IMR-90 (cell line): ENCODE results near the gene SLC9A3. TPM values are rescaled to one million over a fixed set of nuclear protein-coding genes. Genes with fewer than 3 reads are reported as not detected.

ENCODE experiments used
- ATAC-seq: fragments of 200-7000 bp; cut with Tn5 transposase; 2 replicates; pipeline ENCODE4 v1.9.1; 2020; ENCODE audit warnings: low read depth, mild to moderate bottlenecking, moderate library complexity
- BruUV-seq: library from RNA; stranded (reverse); fragments of 400-500 nt; replicated peaks from 2 replicates; lab custom pipeline; 2021; lab: Mats Ljungman, UMichigan
- CTCF ChIA-PET: fragments of 300-600 bp; formaldehyde crosslinking; extraction: SDS; loops from one replicate; lab custom pipeline; 2021; ENCODE audit warnings: antibody characterized with exemption; lab: Yijun Ruan, JAX
- POLR2A ChIA-PET: fragments of 300-600 bp; sonication (Branson Sonifier 250); formaldehyde crosslinking; loops from one replicate; lab custom pipeline; 2022; ENCODE audit warnings: antibody characterized with exemption; ENCODE audit not compliant: unreplicated experiment; lab: Charles Lee
- DNase-seq: peaks from one replicate; pipeline ENCODE4 v3.0.0; 2013
- H2AFZ ChIP-seq: replicated peaks from 2 replicates; pipeline ENCODE3; 2013; ENCODE audit warnings: low read length, mild to moderate bottlenecking; ENCODE audit not compliant: poor library complexity
- H2AK5ac ChIP-seq: 2 replicates; pipeline ENCODE4 v1.6.1; 2013; ENCODE audit warnings: low read depth, low read length, inconsistent platforms
- H2AK9ac ChIP-seq: replicated peaks from 2 replicates; pipeline ENCODE3; 2013; ENCODE audit warnings: mild to moderate bottlenecking, low read depth, low read length, moderate library complexity; ENCODE audit not compliant: poor library complexity
- H2BK120ac ChIP-seq: 2 replicates; pipeline ENCODE4 v1.6.1; 2013; ENCODE audit warnings: low read depth, low read length, inconsistent platforms
- H2BK15ac ChIP-seq: 3 replicates; pipeline ENCODE4 v1.6.1; 2013; ENCODE audit warnings: low read depth, low read length, inconsistent platforms
- H2BK20ac ChIP-seq: 2 replicates; pipeline ENCODE4 v1.6.1; 2013; ENCODE audit warnings: low read depth, mild to moderate bottlenecking, inconsistent platforms, low read length, moderate library complexity
- H2BK5ac ChIP-seq: 2 replicates; pipeline ENCODE4 v1.6.1; 2013; ENCODE audit warnings: mild to moderate bottlenecking, low read depth, low read length, inconsistent platforms; ENCODE audit not compliant: poor library complexity, severe bottlenecking
- H3K14ac ChIP-seq: replicated peaks from 2 replicates; pipeline ENCODE4 v1.6.1; 2013; ENCODE audit warnings: low read depth, low read length, inconsistent platforms
- H3K18ac ChIP-seq: 2 replicates; pipeline ENCODE4 v1.6.1; 2013; ENCODE audit warnings: low read depth, low read length, control low read depth
- H3K23ac ChIP-seq: 2 replicates; pipeline ENCODE4 v1.6.1; 2013; ENCODE audit warnings: low read depth, low read length, inconsistent platforms
- H3K27ac ChIP-seq: 2 replicates; pipeline ENCODE4 v1.5.1; 2013; ENCODE audit warnings: mild to moderate bottlenecking, control low read depth, low read length; ENCODE audit not compliant: insufficient read depth
- H3K27me3 ChIP-seq: 2 replicates; pipeline ENCODE4 v1.6.1; 2013; ENCODE audit warnings: low read length; ENCODE audit not compliant: control insufficient read depth, insufficient read depth
- H3K36me3 ChIP-seq: 2 replicates; pipeline ENCODE4 v1.6.1; 2013; ENCODE audit warnings: low read length, mixed read lengths; ENCODE audit not compliant: control insufficient read depth, insufficient read depth
- H3K4ac ChIP-seq: 2 replicates; pipeline ENCODE4 v1.6.1; 2013; ENCODE audit warnings: low read depth, low read length, inconsistent platforms
- H3K4me1 ChIP-seq: 2 replicates; pipeline ENCODE4 v1.6.1; 2013; ENCODE audit warnings: low read length, mixed read lengths; ENCODE audit not compliant: control insufficient read depth, insufficient read depth
- H3K4me2 ChIP-seq: 2 replicates; pipeline ENCODE4 v1.6.1; 2013; ENCODE audit warnings: low read depth, mild to moderate bottlenecking, control low read depth, low read length, moderate library complexity
- H3K4me3 ChIP-seq: 2 replicates; pipeline ENCODE4 v1.5.1; 2013; ENCODE audit warnings: low read depth, mild to moderate bottlenecking, control low read depth, low read length, moderate library complexity; ENCODE audit not compliant: insufficient read depth
- H3K56ac ChIP-seq: 2 replicates; pipeline ENCODE4 v1.6.1; 2013; ENCODE audit warnings: low read length, inconsistent platforms; ENCODE audit not compliant: insufficient read depth; ENCODE audit errors: extremely low read depth
- H3K79me1 ChIP-seq, 2 experiments: 2 replicates each; pipeline ENCODE4 v1.6.1; 2013; ENCODE audit warnings: low read length in 2 of 2, inconsistent platforms in 1 of 2, low read depth in 1 of 2
- H3K9ac ChIP-seq: 2 replicates; pipeline ENCODE4 v1.6.1; 2013; ENCODE audit warnings: low read depth, low read length, control low read depth
- H3K9me1 ChIP-seq: 2 replicates; pipeline ENCODE4 v1.6.1; 2013; ENCODE audit warnings: low read length, inconsistent platforms; ENCODE audit not compliant: insufficient read depth
- H3K9me3 ChIP-seq: 2 replicates; pipeline ENCODE4 v1.6.1; 2013; ENCODE audit warnings: low read length; ENCODE audit not compliant: control insufficient read depth, insufficient read depth
- H4K20me1 ChIP-seq: 2 replicates; pipeline ENCODE4 v1.6.1; 2013; ENCODE audit warnings: low read length, inconsistent platforms; ENCODE audit not compliant: insufficient read depth
- H4K5ac ChIP-seq: 2 replicates; pipeline ENCODE4 v1.6.1; 2013; ENCODE audit warnings: mild to moderate bottlenecking, low read depth, low read length, control low read depth
- H4K8ac ChIP-seq, 2 experiments: 2 replicates each; pipeline ENCODE4 v1.6.1; 2013; ENCODE audit warnings: low read depth in 2 of 2, low read length in 2 of 2, control low read depth in 1 of 2, inconsistent platforms in 1 of 2
- H4K91ac ChIP-seq: 2 replicates; pipeline ENCODE4 v1.6.1; 2013; ENCODE audit warnings: low read depth, low read length, inconsistent platforms; ENCODE audit not compliant: insufficient read depth
- BHLHE40 ChIP-seq: fragments of 150-350 bp; IDR thresholded peaks from 2 replicates; pipeline ENCODE4 v1.6.1; 2016; ENCODE audit warnings: mild to moderate bottlenecking, low read depth, low read length
- CEBPB ChIP-seq: IDR thresholded peaks from 2 replicates; pipeline ENCODE4 v1.6.1; 2012; ENCODE audit warnings: low read depth, low read length, improper control_type of control experiment
- CHD1 ChIP-seq: IDR thresholded peaks from 2 replicates; pipeline ENCODE4 v1.6.1; 2012; ENCODE audit warnings: low read depth, low read length, improper control_type of control experiment
- ELK1 ChIP-seq: fragments of 150-350 bp; IDR thresholded peaks from 2 replicates; pipeline ENCODE4 v1.6.1; 2016; ENCODE audit warnings: low read depth, mild to moderate bottlenecking, low read length, moderate library complexity, borderline replicate concordance
- MAFK ChIP-seq: IDR thresholded peaks from 2 replicates; pipeline ENCODE4 v1.6.1; 2012; ENCODE audit warnings: low read depth, low read length, improper control_type of control experiment
- MAZ ChIP-seq: IDR thresholded peaks from 2 replicates; pipeline ENCODE4 v1.6.1; 2012; ENCODE audit warnings: low read depth, mild to moderate bottlenecking, low read length, improper control_type of control experiment, moderate library complexity, borderline replicate concordance
- MXI1 ChIP-seq: IDR thresholded peaks from 2 replicates; pipeline ENCODE4 v1.6.1; 2012; ENCODE audit warnings: low read depth, mild to moderate bottlenecking, low read length, moderate library complexity, borderline replicate concordance
- NFE2L2 ChIP-seq: fragments of 150-350 bp; IDR thresholded peaks from 2 replicates; pipeline ENCODE4 v1.6.1; 2016; ENCODE audit warnings: low read depth, mild to moderate bottlenecking, low read length
- RAD21 ChIP-seq: IDR thresholded peaks from 2 replicates; pipeline ENCODE4 v1.6.1; 2012; ENCODE audit warnings: low read length, improper control_type of control experiment
- RCOR1 ChIP-seq: IDR thresholded peaks from 2 replicates; pipeline ENCODE4 v1.6.1; 2012; ENCODE audit warnings: mild to moderate bottlenecking, low read length, improper control_type of control experiment; ENCODE audit not compliant: insufficient replicate concordance
- USF2 ChIP-seq: fragments of 150-350 bp; IDR thresholded peaks from 2 replicates; pipeline ENCODE4 v1.6.1; 2017; ENCODE audit warnings: mild to moderate bottlenecking, antibody characterized with exemption, low read length, low read depth
- WGBS, 2 experiments: methylation state at CpG; one replicate each; pipeline versions ENCODE4 v1.1.5 to v1.1.7; 2013; ENCODE audit warnings: missing lambda C conversion rate in 2 of 2; ENCODE audit not compliant: insufficient read length in 1 of 2; ENCODE audit errors: extremely low coverage in 2 of 2; 5-methylcytosine and 5-hydroxymethylcytosine counted together
- dilution Hi-C: fragments of 300-500 bp; cut with HindIII; formaldehyde crosslinking; loops from one replicate; pipeline ENCODE4 v1.14.3; 2018; ENCODE audit warnings: low sequenced_read_pairs; ENCODE audit not compliant: unreplicated experiment
- in situ Hi-C: fragments of 300-500 bp; cut with MboI; formaldehyde crosslinking; loops from 3 replicates; pipeline ENCODE4 v1.14.3; 2019; ENCODE audit warnings: low sequenced_read_pairs, inconsistent platforms, mixed read lengths
- intact Hi-C: fragments of 100-400 bp; cut with micrococcal nuclease; formaldehyde crosslinking; loops from 2 replicates; pipeline ENCODE4 v1.10.0; 2022
- polyA plus RNA-seq, 3 experiments: library from polyadenylated mRNA; depleted of rRNA; stranded (reverse); fragments of >200 nt; gene quantifications; 2 replicates each; pipeline ENCODE4 v1.2.3, GENCODE V29; 2012; ENCODE audit warnings: low replicate concordance in 1 of 3
- total RNA-seq: library from RNA; depleted of rRNA; stranded (reverse); fragments of >200 nt; gene quantifications from 2 replicates; pipeline ENCODE4 v1.2.3, GENCODE V29; 2012
- TF ChIP-seq, protein P1 (sequence below): conservative IDR thresholded peaks from 2 replicates; pipeline ENCODE4 v1.5.1; 2012; ENCODE audit warnings: mild to moderate bottlenecking, low read depth, low read length, improper control_type of control experiment

SLC9A3 gene
- total and polyA plus RNA-seq, 2 of the 4 experiments (the other 2 are of a cell fraction), result 0.72 to 1.5 TPM

DNA sequence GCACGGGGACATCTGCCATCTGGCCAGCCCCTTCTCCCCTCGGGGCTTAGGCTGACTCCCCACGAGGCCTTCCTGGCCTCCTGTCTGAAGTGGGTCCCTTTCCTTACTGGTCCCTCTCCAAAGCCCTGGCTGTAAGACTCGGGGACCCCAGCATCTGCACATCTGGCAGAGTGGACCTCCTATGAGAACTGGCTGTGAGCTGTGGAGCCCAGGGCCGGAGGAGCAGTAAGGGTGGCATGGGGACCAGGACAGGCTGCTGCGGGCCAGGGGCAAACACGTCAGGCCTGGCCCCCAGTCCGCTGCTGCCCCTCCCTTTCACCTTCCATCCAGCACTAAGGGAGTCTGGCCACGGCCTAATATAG lies 47.5 kb downstream of the SLC9A3 start:
- no peak for DNase-seq
- no peaks in the 10 kb centered on the region; the same call in 1 of the 2 replicates for H4K20me1 ChIP-seq
- H3K9me1 ChIP-seq, result peaks cover 3% of the 10 kb centered on the region
- H3K79me1 ChIP-seq, result peaks cover 6 to 12% of the 10 kb centered on the region in 2 experiments
- no peak overlapping the region for H3K4ac ChIP-seq
- H3K27ac ChIP-seq, result no peak overlapping the region
- no TSS peak for BruUV-seq
- ChIA-PET POLR2A (no interaction called here), CTCF (no interaction called here)
- no peak for TF ChIP-seq RAD21
- no peak for TF ChIP-seq MXI1
- TF ChIP-seq MAZ, result no peak
- no peak for TF ChIP-seq ELK1
- no peak for TF ChIP-seq MAFK
- no peak for TF ChIP-seq USF2
- TF ChIP-seq NFE2L2, result no peak
- TF ChIP-seq CHD1, result no peak
- TF ChIP-seq CEBPB, result no peak
- TF ChIP-seq RCOR1, result no peak
- TF ChIP-seq, protein P1, sequence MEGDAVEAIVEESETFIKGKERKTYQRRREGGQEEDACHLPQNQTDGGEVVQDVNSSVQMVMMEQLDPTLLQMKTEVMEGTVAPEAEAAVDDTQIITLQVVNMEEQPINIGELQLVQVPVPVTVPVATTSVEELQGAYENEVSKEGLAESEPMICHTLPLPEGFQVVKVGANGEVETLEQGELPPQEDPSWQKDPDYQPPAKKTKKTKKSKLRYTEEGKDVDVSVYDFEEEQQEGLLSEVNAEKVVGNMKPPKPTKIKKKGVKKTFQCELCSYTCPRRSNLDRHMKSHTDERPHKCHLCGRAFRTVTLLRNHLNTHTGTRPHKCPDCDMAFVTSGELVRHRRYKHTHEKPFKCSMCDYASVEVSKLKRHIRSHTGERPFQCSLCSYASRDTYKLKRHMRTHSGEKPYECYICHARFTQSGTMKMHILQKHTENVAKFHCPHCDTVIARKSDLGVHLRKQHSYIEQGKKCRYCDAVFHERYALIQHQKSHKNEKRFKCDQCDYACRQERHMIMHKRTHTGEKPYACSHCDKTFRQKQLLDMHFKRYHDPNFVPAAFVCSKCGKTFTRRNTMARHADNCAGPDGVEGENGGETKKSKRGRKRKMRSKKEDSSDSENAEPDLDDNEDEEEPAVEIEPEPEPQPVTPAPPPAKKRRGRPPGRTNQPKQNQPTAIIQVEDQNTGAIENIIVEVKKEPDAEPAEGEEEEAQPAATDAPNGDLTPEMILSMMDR, result no peak
- TF ChIP-seq BHLHE40, result no peak
- H3K4me3 ChIP-seq, result no peak overlapping the region
- no peak overlapping the region for H3K18ac ChIP-seq
- H2BK15ac ChIP-seq, result no peak overlapping the region
- H3K56ac ChIP-seq, result no peak overlapping the region
- no peak overlapping the region for H4K5ac ChIP-seq
- H3K27me3 ChIP-seq, result no peaks in the 10 kb centered on the region
- H4K91ac ChIP-seq, result no peak overlapping the region
- no peak overlapping the region for H2BK20ac ChIP-seq
- H2BK120ac ChIP-seq, result no peak overlapping the region
- H3K36me3 ChIP-seq, result no peaks in the 10 kb centered on the region
- in situ Hi-C loops, result no loop called here
- no peaks in the 10 kb centered on the region for H3K9me3 ChIP-seq
- dilution Hi-C loops, result no loop called here
- no peak overlapping the region for H2BK5ac ChIP-seq
- H3K4me2 ChIP-seq, result no peak overlapping the region
- WGBS, 2 experiments, result 67% methylated on average over 3 of the region's 9 CpGs; no CpG with 5 or more reads in 1 of the 2 experiments
- no peak for ATAC-seq
- H3K4me1 ChIP-seq, result peaks cover 7% of the 10 kb centered on the region; the same call in 1 of the 2 replicates
- H4K8ac ChIP-seq, result no peak overlapping the region
- H2AK5ac ChIP-seq, result no peak overlapping the region
- H2AFZ ChIP-seq, result no peak overlapping the region
- H2AK9ac ChIP-seq, result no peak overlapping the region
- no peak overlapping the region for H3K14ac ChIP-seq
- no peak overlapping the region for H3K23ac ChIP-seq
- intact Hi-C loops, result loop anchor here (10.0 kb wide), 1 partner anchor 428 kb away; no protein-coding TSS in a partner anchor
- no peak overlapping the region for H3K9ac ChIP-seq
